ENCODE results near the gene SPDYE1. TPM values are rescaled to one million over a fixed set of nuclear protein-coding genes. Genes with fewer than 3 reads are reported as not detected.

Gene SPDYE1
- total and polyA plus RNA-seq, 11 donors, result 0.13 TPM; not detected in 10

- DNase-seq (peak in 1 of 5 donors; percentile 26), ATAC-seq (no peak)
- WGBS, 4 donors, result 89 to 90% (median 90%) methylated on average over 30 of the region's 30 CpGs
- no peak overlapping the region for H3K27ac ChIP-seq
- no peaks in the 10 kb centered on the region for H3K9me3 ChIP-seq
- peaks cover 0 to 34% (median 7%) of the 10 kb centered on the region in 12 donors for H3K4me1 ChIP-seq
- H3K27me3 ChIP-seq, result no peaks in the 10 kb centered on the region
- no peak for TF ChIP-seq POLR2A (IDR thresholded peaks at IDR 0.05)
- TF ChIP-seq CTCF (IDR thresholded peaks at IDR 0.05), result no peak
- intact Hi-C loops (cut with DNase I), result no loop called here
- H3K36me3 ChIP-seq, result peaks cover 2 to 96% (median 83%) of the 10 kb centered on the region in 9 donors
- H3K4me3 ChIP-seq, result no peak overlapping the region
Measured at GRCh38 chr7:44057849-44058758, 60.4 kb downstream of the SPDYE1 start.

GRCh38 chr7:44058759-44059218 is 61.1 kb downstream of the SPDYE1 start:
- intact Hi-C loops (cut with DNase I), result no loop called here
- peaks cover 2 to 89% (median 76%) of the 10 kb centered on the region in 9 donors for H3K36me3 ChIP-seq
- H3K27ac ChIP-seq, result no peak overlapping the region
- DNase-seq, result peak in 1 of 5 donors; percentile 17
- no peak for ATAC-seq
- H3K27me3 ChIP-seq, result no peaks in the 10 kb centered on the region
- H3K4me3 ChIP-seq, result no peak overlapping the region
- TF ChIP-seq CTCF (IDR thresholded peaks at IDR 0.05), result no peak
- TF ChIP-seq POLR2A (IDR thresholded peaks at IDR 0.05), result no peak
- WGBS, 4 donors, result 86 to 90% (median 88%) methylated on average over 7 of the region's 7 CpGs
- peaks cover 0 to 40% (median 8%) of the 10 kb centered on the region in 12 donors for H3K4me1 ChIP-seq
- no peaks in the 10 kb centered on the region for H3K9me3 ChIP-seq

- Histone ChIP-seq H3K4me1 (peaks cover 0 to 47% (median 10%) of the 10 kb centered on the region in 12 donors), H3K27ac (peak overlapping the region in 3 of 12 donors; percentile 4 to 42 (median 18)), H3K9me3 (no peaks in the 10 kb centered on the region), H3K36me3 (peaks cover 2 to 82% (median 70%) of the 10 kb centered on the region in 9 donors), H3K27me3 (no peaks in the 10 kb centered on the region), H3K4me3 (no peak overlapping the region)
- DNase-seq (peak in 2 of 5 donors; percentile 25 to 48), ATAC-seq (no peak)
- TF ChIP-seq CTCF (IDR thresholded peaks at IDR 0.05), result no peak
- TF ChIP-seq POLR2A (IDR thresholded peaks at IDR 0.05), result no peak
- intact Hi-C loops (cut with DNase I), result no loop called here
- 80 to 87% (median 85%) methylated on average over 10 to 14 of the region's 14 CpGs for WGBS, 4 donors
Measured at GRCh38 chr7:44059219-44060090, 61.8 kb downstream of the SPDYE1 start.

Small RNA genes lying within 50 kb of the gene (microRNA-seq; reads per million reads assigned to microRNA genes)
- gene MIR6837, result 0 to 0.64 (median 0.21) reads per million in 4 donors

Other genes starting within 250 kb of the SPDYE1 start
- gene BLVRA, start 239.2 kb upstream of the SPDYE1 start, total RNA-seq, result 10 to 100 TPM; 32.6 to 68.3 (median 42.6) TPM
- 10 to 100 TPM; 49.0 to 55.5 TPM for gene BLVRA, start 239.2 kb upstream of the SPDYE1 start, polyA plus RNA-seq
- 100 to 1,000 TPM; 118 to 252 (median 151) TPM for gene MRPS24, start 128.4 kb upstream of the SPDYE1 start, total RNA-seq
- gene MRPS24, start 128.4 kb upstream of the SPDYE1 start, polyA plus RNA-seq, result 100 to 1,000 TPM; 191 to 284 TPM
- gene URGCP, start 91.3 kb upstream of the SPDYE1 start, total RNA-seq, result 10 to 100 TPM; 28.2 to 43.7 (median 37.8) TPM
- gene URGCP, start 91.3 kb upstream of the SPDYE1 start, polyA plus RNA-seq, result 10 to 100 TPM; 23.6 to 24.0 TPM
- 10 to 100 TPM; 35.1 to 69.8 (median 43.5) TPM for gene UBE2D4, start 71.5 kb upstream of the SPDYE1 start, total RNA-seq
- 10 to 100 TPM; 29.4 to 41.1 TPM for gene UBE2D4, start 71.5 kb upstream of the SPDYE1 start, polyA plus RNA-seq
- gene DBNL, start 46.8 kb downstream of the SPDYE1 start, total RNA-seq, result 10 to 100 TPM; 29.9 to 76.7 (median 42.9) TPM
- gene DBNL, start 46.8 kb downstream of the SPDYE1 start, polyA plus RNA-seq, result 10 to 100 TPM; 39.3 to 86.3 TPM
- 1,000 to 10,000 TPM in 1 of 9 donors, 100 to 1,000 TPM in 8; 300 to 1,183 (median 555) TPM for gene PGAM2, start 67.7 kb downstream of the SPDYE1 start, total RNA-seq
- 1,000 to 10,000 TPM in 1 of 2 donors, 100 to 1,000 TPM in 1; 242 to 2,064 TPM for gene PGAM2, start 67.7 kb downstream of the SPDYE1 start, polyA plus RNA-seq
- 10 to 100 TPM; 10.1 to 24.3 (median 14.0) TPM for gene POLM, start 84.6 kb downstream of the SPDYE1 start, total RNA-seq
- 10 to 100 TPM; 10.3 to 13.7 TPM for gene POLM, start 84.6 kb downstream of the SPDYE1 start, polyA plus RNA-seq
- gene AEBP1, start 106.4 kb downstream of the SPDYE1 start, total RNA-seq, result 10 to 100 TPM; 15.2 to 51.1 (median 25.4) TPM
- 10 to 100 TPM; 10.9 to 20.2 TPM for gene AEBP1, start 106.4 kb downstream of the SPDYE1 start, polyA plus RNA-seq
- 100 to 1,000 TPM in 1 of 9 donors, 10 to 100 TPM in 8; 74.1 to 150 (median 89.2) TPM for gene POLD2, start 125.7 kb downstream of the SPDYE1 start, total RNA-seq
- 100 to 1,000 TPM in 1 of 2 donors, 10 to 100 TPM in 1; 67.0 to 176 TPM for gene POLD2, start 125.7 kb downstream of the SPDYE1 start, polyA plus RNA-seq
- gene MYL7, start 143.4 kb downstream of the SPDYE1 start, total RNA-seq, result 1,000 to 10,000 TPM in 8 of 9 donors, 100 to 1,000 TPM in 1; 975 to 4,037 (median 2,357) TPM
- 1,000 to 10,000 TPM; 1,236 to 2,597 TPM for gene MYL7, start 143.4 kb downstream of the SPDYE1 start, polyA plus RNA-seq
- 1 to 10 TPM in 6 of 9 donors, under 1 TPM in 3; 0.54 to 3.3 (median 1.3) TPM for gene GCK, start 191.5 kb downstream of the SPDYE1 start, total RNA-seq
- 1 to 10 TPM; 3.6 to 5.7 TPM for gene GCK, start 191.5 kb downstream of the SPDYE1 start, polyA plus RNA-seq
- 10 to 100 TPM; 43.8 to 82.2 (median 46.6) TPM for gene YKT6, start 203.1 kb downstream of the SPDYE1 start, total RNA-seq
- 100 to 1,000 TPM in 1 of 2 donors, 10 to 100 TPM in 1; 28.5 to 133 TPM for gene YKT6, start 203.1 kb downstream of the SPDYE1 start, polyA plus RNA-seq